HG03095 (cell line): ENCODE measurements around the gene TEX14.

ENCODE experiments used
- ATAC-seq: cut with Tn5 transposase; IDR thresholded peaks from one replicate; pipeline ENCODE4 v1.9.1; 2021; ENCODE audit warnings: moderate library complexity; ENCODE audit not compliant: unreplicated experiment

TEX14 gene

GRCh38 chr17:58530655-58531054 is 161.2 kb downstream of the TEX14 start:
- no peak for ATAC-seq

- no peak for ATAC-seq
These were observed 162.6 kb downstream of the TEX14 start for GRCh38 chr17:58529275-58529674.

GRCh38 chr17:58528443-58528842 is 163.4 kb downstream of the TEX14 start:
- ATAC-seq = no peak

- ATAC-seq = no peak
These were observed 163.9 kb downstream of the TEX14 start for GRCh38 chr17:58527949-58528348.

GRCh38 chr17:58527306-58527705 is 164.5 kb downstream of the TEX14 start:
- ATAC-seq = no peak

- ATAC-seq = no peak
These were observed 166.6 kb downstream of the TEX14 start for GRCh38 chr17:58525239-58525638.

GRCh38 chr17:58521680-58522079 is 170.2 kb downstream of the TEX14 start:
- no peak for ATAC-seq

- no peak for ATAC-seq
These were observed 170.9 kb downstream of the TEX14 start for GRCh38 chr17:58520843-58521430.

- ATAC-seq = peak; percentile 75
These were observed 173.8 kb downstream of the TEX14 start for GRCh38 chr17:58517928-58518609.

- no peak for ATAC-seq
These were observed 174.4 kb downstream of the TEX14 start for GRCh38 chr17:58517378-58517927.

- no peak for ATAC-seq
These were observed 175.0 kb downstream of the TEX14 start for GRCh38 chr17:58516644-58517377.

GRCh38 chr17:58515286-58515685 is 176.6 kb downstream of the TEX14 start:
- no peak for ATAC-seq

- ATAC-seq = no peak
These were observed 177.1 kb downstream of the TEX14 start for GRCh38 chr17:58514770-58515157.

GRCh38 chr17:58513965-58514769 is 177.7 kb downstream of the TEX14 start, which contains the start of gene MTMR4:
TSS of gene MTMR4 (minus strand) at chr17:58514638. CDS start at chr17:58514407, 231 bp downstream.
- ATAC-seq = no peak

GRCh38 chr17:58513267-58513964 is 178.4 kb downstream of the TEX14 start:
- ATAC-seq = no peak

GRCh38 chr17:58510075-58510474 is 181.8 kb downstream of the TEX14 start:
- no peak for ATAC-seq

- ATAC-seq = no peak
These were observed 183.3 kb downstream of the TEX14 start for GRCh38 chr17:58508341-58509067.

GRCh38 chr17:58507123-58507634 is 184.7 kb downstream of the TEX14 start:
- no peak for ATAC-seq
